ENCODE data around the gene SPATA31C2.

SPATA31C2 gene

DNA sequence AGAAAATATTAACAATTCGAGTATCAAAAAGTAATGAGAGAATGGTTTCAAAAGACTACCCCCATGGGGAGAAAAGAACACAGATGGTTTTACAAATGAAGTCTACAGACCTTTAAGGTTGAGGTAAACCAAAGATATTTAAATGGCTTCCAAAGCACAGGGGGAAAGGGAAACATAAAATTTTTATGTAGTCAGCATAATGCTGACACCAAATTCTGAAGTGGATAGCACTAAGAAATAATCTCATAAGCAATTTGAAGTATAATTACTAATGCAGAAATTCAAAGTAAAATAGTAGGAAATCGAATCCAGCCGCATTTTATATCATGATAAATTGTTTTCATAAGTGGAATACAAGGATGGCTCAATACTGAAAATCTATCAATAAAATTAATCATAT, 30.3 kb upstream of the SPATA31C2 start:
- H3K9me2 ChIP-seq (replicated peaks; ENCODE audit: insufficient read depth, low read length) = no peaks in the 10 kb centered on the region
- H4K20me1 ChIP-seq (ENCODE audit: low read depth, low read length) = no peaks in the 10 kb centered on the region
- H3K27ac ChIP-seq (ENCODE audit: low read depth, low read length) = no peak overlapping the region
- H3K9ac ChIP-seq (ENCODE audit: low read length) = no peak overlapping the region
- no peaks in the 10 kb centered on the region for H3K79me2 ChIP-seq (ENCODE audit: insufficient read depth, low read length)
- H3K36me3 ChIP-seq (ENCODE audit: low read length) = no peaks in the 10 kb centered on the region
- no peak overlapping the region for H3K4me2 ChIP-seq (ENCODE audit: low read depth, low read length, poor library complexity, severe bottlenecking)
- no peak overlapping the region for H2AFZ ChIP-seq (ENCODE audit: low read depth, low read length, severe bottlenecking)
- H3K27me3 ChIP-seq (ENCODE audit: low read length) = no peaks in the 10 kb centered on the region
- H3K4me3 ChIP-seq (ENCODE audit: insufficient read depth, low read length, poor library complexity, severe bottlenecking) = no peak overlapping the region
- H3K9me3 ChIP-seq (ENCODE audit: insufficient read depth, low read length) = no peaks in the 10 kb centered on the region
- H3F3A ChIP-seq (ENCODE audit: insufficient read depth) = no peaks in the 10 kb centered on the region
- no peak for TF ChIP-seq EZH2phosphoT487 (conservative IDR thresholded peaks at IDR 0.05; ENCODE audit: low read length)
- TF ChIP-seq, protein P1, sequence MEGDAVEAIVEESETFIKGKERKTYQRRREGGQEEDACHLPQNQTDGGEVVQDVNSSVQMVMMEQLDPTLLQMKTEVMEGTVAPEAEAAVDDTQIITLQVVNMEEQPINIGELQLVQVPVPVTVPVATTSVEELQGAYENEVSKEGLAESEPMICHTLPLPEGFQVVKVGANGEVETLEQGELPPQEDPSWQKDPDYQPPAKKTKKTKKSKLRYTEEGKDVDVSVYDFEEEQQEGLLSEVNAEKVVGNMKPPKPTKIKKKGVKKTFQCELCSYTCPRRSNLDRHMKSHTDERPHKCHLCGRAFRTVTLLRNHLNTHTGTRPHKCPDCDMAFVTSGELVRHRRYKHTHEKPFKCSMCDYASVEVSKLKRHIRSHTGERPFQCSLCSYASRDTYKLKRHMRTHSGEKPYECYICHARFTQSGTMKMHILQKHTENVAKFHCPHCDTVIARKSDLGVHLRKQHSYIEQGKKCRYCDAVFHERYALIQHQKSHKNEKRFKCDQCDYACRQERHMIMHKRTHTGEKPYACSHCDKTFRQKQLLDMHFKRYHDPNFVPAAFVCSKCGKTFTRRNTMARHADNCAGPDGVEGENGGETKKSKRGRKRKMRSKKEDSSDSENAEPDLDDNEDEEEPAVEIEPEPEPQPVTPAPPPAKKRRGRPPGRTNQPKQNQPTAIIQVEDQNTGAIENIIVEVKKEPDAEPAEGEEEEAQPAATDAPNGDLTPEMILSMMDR (IDR thresholded peaks at IDR 0.05; ENCODE audit: insufficient read depth, low read length, poor library complexity, severe bottlenecking) = no peak

GRCh38 chr9:88166660-88167059, 28.4 kb upstream of the SPATA31C2 start:
- Histone ChIP-seq H3F3A (ENCODE audit: insufficient read depth) (no peaks in the 10 kb centered on the region), H3K4me3 (ENCODE audit: insufficient read depth, low read length, poor library complexity, severe bottlenecking) (no peak overlapping the region), H3K4me2 (ENCODE audit: low read depth, low read length, poor library complexity, severe bottlenecking) (no peak overlapping the region), H3K36me3 (ENCODE audit: low read length) (no peaks in the 10 kb centered on the region), H4K20me1 (ENCODE audit: low read depth, low read length) (no peaks in the 10 kb centered on the region), H3K27me3 (ENCODE audit: low read length) (no peaks in the 10 kb centered on the region), H3K9me3 (ENCODE audit: insufficient read depth, low read length) (no peaks in the 10 kb centered on the region), H2AFZ (ENCODE audit: low read depth, low read length, severe bottlenecking) (no peak overlapping the region), H3K79me2 (ENCODE audit: insufficient read depth, low read length) (no peaks in the 10 kb centered on the region), H3K27ac (ENCODE audit: low read depth, low read length) (no peak overlapping the region), H3K9me2 (replicated peaks; ENCODE audit: insufficient read depth, low read length) (no peaks in the 10 kb centered on the region), H3K9ac (ENCODE audit: low read length) (no peak overlapping the region)
- no peak for TF ChIP-seq EZH2phosphoT487 (conservative IDR thresholded peaks at IDR 0.05; ENCODE audit: low read length)
- TF ChIP-seq, protein P1 (IDR thresholded peaks at IDR 0.05; ENCODE audit: insufficient read depth, low read length, poor library complexity, severe bottlenecking) = no peak

GRCh38 chr9:88164850-88165249, 26.6 kb upstream of the SPATA31C2 start:
- TF ChIP-seq EZH2phosphoT487 (conservative IDR thresholded peaks at IDR 0.05; ENCODE audit: low read length) = no peak
- TF ChIP-seq, protein P1 (IDR thresholded peaks at IDR 0.05; ENCODE audit: insufficient read depth, low read length, poor library complexity, severe bottlenecking) = no peak

More at GRCh38 chr9:88164850-88165249, 26.6 kb upstream of the SPATA31C2 start:
- no peaks in the 10 kb centered on the region for H4K20me1 ChIP-seq (ENCODE audit: low read depth, low read length)
- no peaks in the 10 kb centered on the region for H3K9me3 ChIP-seq (ENCODE audit: insufficient read depth, low read length)
- H3K9ac ChIP-seq (ENCODE audit: low read length) = no peak overlapping the region
- no peak overlapping the region for H3K4me3 ChIP-seq (ENCODE audit: insufficient read depth, low read length, poor library complexity, severe bottlenecking)
- H3K9me2 ChIP-seq (replicated peaks; ENCODE audit: insufficient read depth, low read length) = no peaks in the 10 kb centered on the region
- H3K36me3 ChIP-seq (ENCODE audit: low read length) = no peaks in the 10 kb centered on the region
- no peak overlapping the region for H3K4me2 ChIP-seq (ENCODE audit: low read depth, low read length, poor library complexity, severe bottlenecking)
- no peak overlapping the region for H2AFZ ChIP-seq (ENCODE audit: low read depth, low read length, severe bottlenecking)
- no peaks in the 10 kb centered on the region for H3F3A ChIP-seq (ENCODE audit: insufficient read depth)
- H3K27me3 ChIP-seq (ENCODE audit: low read length) = no peaks in the 10 kb centered on the region
- no peaks in the 10 kb centered on the region for H3K79me2 ChIP-seq (ENCODE audit: insufficient read depth, low read length)
- H3K27ac ChIP-seq (ENCODE audit: low read depth, low read length) = no peak overlapping the region

Data from SU-DHL-6 (cell line).